SK-N-SH (cell line): Measurements from ENCODE around the gene FAM227B.

Experiments
- CHD2 ChIP-seq: fragments of 150-350 bp; IDR thresholded peaks from 2 replicates; pipeline ENCODE4 v1.6.1; 2018; ENCODE audit warnings: low read length; ENCODE audit not compliant: partially characterized antibody
- CTCF ChIP-seq: fragments of 200-600 bp; sonication (generic); IDR thresholded peaks from 2 replicates; pipeline ENCODE4 v1.6.1; 2017; ENCODE audit warnings: antibody characterized with exemption, mild to moderate bottlenecking, moderate library complexity
- EZH2phosphoT487 ChIP-seq: fragments of 200-600 bp; sonication (generic); IDR thresholded peaks from 2 replicates; pipeline ENCODE4 v1.6.1; 2017; ENCODE audit warnings: low read depth, mixed run types, mild to moderate bottlenecking, antibody characterized with exemption, moderate library complexity, borderline replicate concordance
- FOXJ3 ChIP-seq: sonication (generic); formaldehyde crosslinking; IDR thresholded peaks from 2 replicates; pipeline ENCODE4 v1.5.1; 2020; ENCODE audit warnings: mild to moderate bottlenecking, missing genetic modification reagents
- MXI1 ChIP-seq: IDR thresholded peaks from 2 replicates; pipeline ENCODE4 v1.6.1; 2012; ENCODE audit warnings: mild to moderate bottlenecking, low read depth, low read length, improper control_type of control experiment
- NFIC ChIP-seq: IDR thresholded peaks from 2 replicates; pipeline ENCODE4 v1.4.0; 2012; ENCODE audit warnings: borderline replicate concordance
- REST ChIP-seq: IDR thresholded peaks from 2 replicates; pipeline ENCODE4 v1.6.1; 2012; ENCODE audit warnings: mild to moderate bottlenecking, low read depth, low read length, moderate library complexity
- RXRA ChIP-seq: IDR thresholded peaks from 2 replicates; pipeline ENCODE4 v1.4.0; 2012; ENCODE audit warnings: low read depth, mild to moderate bottlenecking, borderline replicate concordance

- TF ChIP-seq CTCF = no peak
- no peak for TF ChIP-seq MXI1
- no peak for TF ChIP-seq RXRA
- TF ChIP-seq CHD2 = no peak
- no peak for TF ChIP-seq NFIC
- TF ChIP-seq EZH2phosphoT487 = no peak
- no peak for TF ChIP-seq FOXJ3 (CRISPR knock-in tag)
- TF ChIP-seq REST = no peak
Observed at GRCh38 chr15:49528289-49528688, 92.3 kb downstream of the FAM227B start.
